ENCODE results near the gene ARID1B.

Gene ARID1B

DNA sequence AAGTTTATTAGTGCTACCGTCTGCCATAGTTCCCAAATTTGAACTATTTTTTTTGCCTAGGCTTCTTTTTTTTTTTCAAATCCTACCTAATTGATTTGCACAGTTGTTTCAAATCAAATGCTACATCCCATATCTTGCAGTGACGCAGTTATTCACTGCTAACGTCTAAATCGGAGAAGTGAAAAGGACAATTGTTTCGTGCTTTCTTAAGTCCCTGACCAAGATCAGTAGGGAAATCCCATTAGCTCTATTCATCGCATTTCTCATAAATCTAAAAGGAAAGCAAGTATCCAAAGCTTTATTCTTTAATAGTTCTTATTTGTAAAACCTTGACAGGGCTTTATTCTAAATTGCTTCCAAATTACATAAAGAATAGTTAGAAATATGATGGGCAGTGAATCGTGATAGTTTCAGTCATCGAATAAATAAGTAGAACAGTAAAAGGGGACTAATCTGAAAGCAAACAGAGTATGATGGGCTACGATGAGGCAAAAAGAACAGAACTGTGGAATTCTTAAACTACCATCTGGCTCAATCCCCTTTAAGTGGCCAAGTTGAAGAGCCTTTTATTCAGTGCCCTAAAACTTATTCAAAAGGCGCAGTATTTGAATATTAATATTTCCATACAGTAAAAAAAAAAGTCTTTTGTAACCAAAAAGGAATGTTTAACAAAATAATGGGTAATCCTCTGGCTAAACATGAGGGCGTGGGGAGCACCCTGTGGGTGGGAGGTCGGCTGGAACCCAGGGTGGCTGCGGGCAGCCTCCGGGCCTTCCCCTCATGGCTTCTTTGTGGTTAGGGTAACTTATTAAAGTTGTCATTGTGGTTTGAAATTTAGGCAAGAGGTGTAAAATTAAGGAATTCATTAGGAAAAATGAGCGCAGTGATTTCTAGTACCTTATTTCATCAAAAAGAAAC is 3.0 kb upstream of the ARID1B start:
- no peak for DNase-seq (ENCODE audit: low read depth in 4 of 4, low spot score in 1 of 4)

DNA sequence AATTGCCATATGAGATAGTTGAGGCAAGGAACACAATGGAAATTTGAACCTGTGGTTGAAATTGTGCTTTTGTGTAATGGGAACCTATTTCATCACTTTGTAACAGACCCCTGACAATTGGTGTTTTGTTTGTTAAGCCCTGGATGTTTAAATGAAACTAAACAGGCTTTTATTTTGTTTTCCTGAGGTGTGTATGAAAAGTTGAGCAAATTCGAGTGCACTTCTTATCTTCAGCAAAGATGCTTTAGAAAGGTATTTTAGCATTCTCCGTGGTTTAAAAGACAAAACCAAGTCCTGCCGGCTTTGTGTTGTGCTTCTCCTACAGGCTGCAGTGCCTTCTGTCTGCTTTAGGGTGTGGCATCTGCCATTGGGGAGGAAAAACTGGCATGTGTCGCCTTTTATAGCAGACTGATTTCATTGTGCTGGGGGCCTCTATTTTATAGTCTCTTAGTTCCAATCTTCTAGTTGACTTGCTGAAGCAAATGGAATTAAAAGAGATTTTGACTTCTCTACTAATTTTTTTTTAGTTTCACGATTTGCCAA is 2.2 kb upstream of the ARID1B start:
- DNase-seq (ENCODE audit: low read depth in 4 of 4, low spot score in 1 of 4): no peak

GRCh38 chr6:156775717-156776116 is 1.5 kb upstream of the ARID1B start:
- DNase-seq (ENCODE audit: low read depth in 4 of 4, low spot score in 1 of 4): no peak

- no peak for DNase-seq (ENCODE audit: low read depth in 4 of 4, low spot score in 1 of 4)
Measured at GRCh38 chr6:156776470-156776839, 723 bp upstream of the ARID1B start.

GRCh38 chr6:156777577-156778453 is 637 bp downstream of the ARID1B start:
- peak in 3 of 4 experiments; percentile 34 to 51 (median 40) for DNase-seq (ENCODE audit: low read depth in 4 of 4, low spot score in 1 of 4)

- peak in 3 of 4 experiments; percentile 16 to 32 (median 29) for DNase-seq (ENCODE audit: low read depth in 4 of 4, low spot score in 1 of 4)
Measured at GRCh38 chr6:156778454-156779205, 1.5 kb downstream of the ARID1B start.

DNA sequence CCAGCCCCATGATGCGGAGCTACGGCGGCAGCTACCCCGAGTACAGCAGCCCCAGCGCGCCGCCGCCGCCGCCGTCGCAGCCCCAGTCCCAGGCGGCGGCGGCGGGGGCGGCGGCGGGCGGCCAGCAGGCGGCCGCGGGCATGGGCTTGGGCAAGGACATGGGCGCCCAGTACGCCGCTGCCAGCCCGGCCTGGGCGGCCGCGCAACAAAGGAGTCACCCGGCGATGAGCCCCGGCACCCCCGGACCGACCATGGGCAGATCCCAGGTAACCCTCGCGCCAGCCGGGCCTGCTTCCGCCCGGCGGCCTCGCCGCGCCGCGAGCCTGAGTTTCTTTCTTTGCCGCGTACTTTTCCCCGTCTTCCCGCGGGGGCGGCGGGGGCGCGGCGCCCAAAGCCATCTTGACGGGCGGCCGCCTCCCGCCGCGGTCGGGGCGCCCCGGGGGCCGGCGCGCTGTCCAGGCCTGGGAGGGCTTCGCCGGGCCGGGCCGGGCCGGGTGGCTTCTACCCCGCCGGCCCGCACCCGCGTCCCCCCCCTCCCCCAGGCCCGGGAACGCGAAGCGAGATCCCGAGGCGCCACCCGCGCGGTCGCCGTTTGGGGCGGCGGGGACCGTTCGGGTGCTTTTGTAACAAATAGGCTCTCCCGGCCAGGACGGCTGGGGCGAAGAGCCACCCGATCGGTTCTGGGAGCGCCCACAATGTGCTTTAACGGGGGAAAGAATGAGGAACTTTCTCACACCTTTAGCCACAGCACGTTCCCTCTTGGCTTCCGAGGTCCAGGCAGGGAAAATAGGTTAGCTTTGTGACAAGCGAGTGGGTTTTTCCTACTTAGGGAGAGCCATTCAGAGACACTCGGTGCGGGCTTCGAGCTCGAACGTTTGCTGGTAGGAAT is 2.3 kb downstream of the ARID1B start:
- DNase-seq (ENCODE audit: low read depth in 4 of 4, low spot score in 1 of 4): peak in 3 of 4 experiments; percentile 16 to 51 (median 31)

- peak in 2 of 4 experiments; percentile 12 to 22 for DNase-seq (ENCODE audit: low read depth in 4 of 4, low spot score in 1 of 4)
Measured at GRCh38 chr6:156780102-156780641, 3.0 kb downstream of the ARID1B start.

- DNase-seq (ENCODE audit: low read depth in 4 of 4, low spot score in 1 of 4): no peak
Measured at GRCh38 chr6:156780962-156781853, 4.0 kb downstream of the ARID1B start.

- no peak for DNase-seq (ENCODE audit: low read depth in 4 of 4, low spot score in 1 of 4)
Measured at GRCh38 chr6:156781861-156782631, 4.9 kb downstream of the ARID1B start.

- no peak for DNase-seq (ENCODE audit: low read depth in 4 of 4, low spot score in 1 of 4)
Measured at GRCh38 chr6:156782691-156783320, 5.6 kb downstream of the ARID1B start.

- DNase-seq (ENCODE audit: low read depth in 4 of 4, low spot score in 1 of 4): no peak
Measured at GRCh38 chr6:156783958-156784357, 6.8 kb downstream of the ARID1B start.

GRCh38 chr6:156786652-156787051 is 9.5 kb downstream of the ARID1B start:
- no peak for DNase-seq (ENCODE audit: low read depth in 4 of 4, low spot score in 1 of 4)

DNA sequence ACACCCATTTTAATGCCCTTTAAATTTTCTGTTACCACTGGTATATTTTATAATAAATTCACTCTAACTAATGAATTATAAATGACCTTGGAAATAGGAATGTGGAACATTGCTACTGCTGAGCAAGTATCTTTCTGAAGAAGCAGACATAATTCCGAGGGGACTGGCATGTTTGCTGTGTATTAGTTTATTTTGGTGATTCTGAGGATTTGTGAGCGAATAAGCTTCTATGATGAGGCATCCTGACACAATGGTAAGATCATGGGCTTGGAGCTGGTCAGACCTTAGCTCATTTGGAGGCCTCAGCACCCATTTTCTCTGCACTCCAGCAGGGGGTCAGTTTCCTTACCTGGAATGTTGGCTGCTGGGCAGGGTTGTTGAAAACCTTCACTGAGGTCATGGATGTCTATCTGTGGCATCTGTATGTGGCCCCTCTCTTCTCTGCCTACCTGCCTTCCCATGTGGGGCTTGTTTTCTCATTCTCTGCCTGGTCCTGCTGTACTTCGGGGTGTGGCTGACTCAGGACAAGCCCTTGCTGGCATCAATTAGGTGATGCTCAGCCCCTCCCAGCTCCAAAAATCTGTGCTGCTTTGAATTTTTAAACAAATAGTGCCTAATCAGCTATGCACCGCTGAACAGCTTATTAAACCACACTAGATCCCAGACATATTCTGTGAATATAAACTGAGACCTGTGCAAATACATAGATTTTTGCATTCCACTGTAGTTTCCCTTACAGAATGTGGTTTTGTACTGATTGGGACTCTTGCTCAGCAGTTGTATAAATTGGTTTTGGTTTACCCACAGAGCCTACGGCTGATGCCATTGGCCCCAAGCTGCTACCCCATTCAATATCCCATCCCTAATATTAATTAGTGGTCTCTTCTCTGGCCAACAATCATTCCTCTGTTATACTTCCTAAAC is 10.7 kb downstream of the ARID1B start:
- no peak for DNase-seq (ENCODE audit: low read depth in 4 of 4, low spot score in 1 of 4)

- no peak for DNase-seq (ENCODE audit: low read depth in 4 of 4, low spot score in 1 of 4)
Measured at GRCh38 chr6:156789081-156789943, 12.1 kb downstream of the ARID1B start.
